Smooth muscle cell (in vitro differentiated cells): Measurements from ENCODE around the gene COL25A1. TPM values are rescaled to one million over a fixed set of nuclear protein-coding genes. Genes with fewer than 3 reads are reported as not detected.

Experiments
- DNase-seq: peaks from one replicate; lab custom pipeline; 2025; ENCODE audit not compliant: unreplicated experiment; lab: John Stamatoyannopoulos, UW
- H2AFZ ChIP-seq: fragments of 200-600 bp; sonication (generic); 2 replicates; pipeline ENCODE4 v1.6.0; 2016; ENCODE audit warnings: antibody characterized with exemption, low read depth, mild to moderate bottlenecking
- H3F3A ChIP-seq: fragments of 200-600 bp; sonication (generic); 2 replicates; pipeline ENCODE4 v1.6.0; 2017; ENCODE audit warnings: antibody characterized with exemption, low read depth
- H3K27ac ChIP-seq: fragments of 200-600 bp; sonication (generic); 2 replicates; pipeline ENCODE4 v1.5.1; 2016; ENCODE audit warnings: low read depth, mild to moderate bottlenecking
- H3K27me3 ChIP-seq: fragments of 200-600 bp; sonication (generic); 2 replicates; pipeline ENCODE4 v1.6.1; 2016; ENCODE audit warnings: low read depth, mild to moderate bottlenecking
- H3K36me3 ChIP-seq: fragments of 200-600 bp; sonication (generic); 2 replicates; pipeline ENCODE4 v1.5.1; 2016; ENCODE audit warnings: low read depth
- H3K4me1 ChIP-seq: fragments of 200-600 bp; sonication (generic); 2 replicates; pipeline ENCODE4 v1.5.1; 2016; ENCODE audit warnings: low read depth
- H3K4me2 ChIP-seq: fragments of 200-600 bp; sonication (generic); 2 replicates; pipeline ENCODE4 v1.6.0; 2016; ENCODE audit warnings: mild to moderate bottlenecking
- H3K4me3 ChIP-seq: fragments of 200-600 bp; sonication (generic); 2 replicates; pipeline ENCODE4 v1.5.1; 2016; ENCODE audit warnings: mild to moderate bottlenecking
- H3K79me2 ChIP-seq: fragments of 200-600 bp; sonication (generic); 2 replicates; pipeline ENCODE4 v1.6.0; 2016; ENCODE audit warnings: low read depth, mild to moderate bottlenecking
- H3K9ac ChIP-seq: fragments of 200-600 bp; sonication (generic); 2 replicates; pipeline ENCODE4 v1.6.0; 2016; ENCODE audit warnings: low read depth
- H3K9me3 ChIP-seq: fragments of 200-600 bp; sonication (generic); replicated peaks from 2 replicates; pipeline ENCODE4 v1.5.1; 2016; ENCODE audit warnings: low read depth
- H4K20me1 ChIP-seq: fragments of 200-600 bp; sonication (generic); 2 replicates; pipeline ENCODE4 v1.6.0; 2016; ENCODE audit warnings: low read depth
- WGBS: methylation state at CpG from one replicate; pipeline ENCODE4 v1.1.7; 2016; ENCODE audit warnings: low lambda C conversion rate; 5-methylcytosine and 5-hydroxymethylcytosine counted together
- polyA plus RNA-seq: library from polyadenylated mRNA; unstranded; fragments of >200 nt; fragmentation: Nextera tagmentation; extraction: Ambion mirVana; gene quantifications from 2 replicates; pipeline ENCODE4 v1.2.1, GENCODE V29; 2016
- total RNA-seq: library from RNA; depleted of rRNA; stranded (reverse); fragments of >200 nt; gene quantifications from 2 replicates; pipeline ENCODE4 v1.2.3, GENCODE V29; 2014
- TF ChIP-seq, protein P1 (sequence below): fragments of 200-600 bp; sonication (generic); IDR thresholded peaks from 2 replicates; pipeline ENCODE4 v1.5.1; 2017; ENCODE audit warnings: borderline replicate concordance, mild to moderate bottlenecking, antibody characterized with exemption; ENCODE audit not compliant: insufficient read depth, poor library complexity, severe bottlenecking

Gene COL25A1
- total and polyA plus RNA-seq, 2 experiments from 2014 or later, result 2.9 to 4.7 TPM

DNA sequence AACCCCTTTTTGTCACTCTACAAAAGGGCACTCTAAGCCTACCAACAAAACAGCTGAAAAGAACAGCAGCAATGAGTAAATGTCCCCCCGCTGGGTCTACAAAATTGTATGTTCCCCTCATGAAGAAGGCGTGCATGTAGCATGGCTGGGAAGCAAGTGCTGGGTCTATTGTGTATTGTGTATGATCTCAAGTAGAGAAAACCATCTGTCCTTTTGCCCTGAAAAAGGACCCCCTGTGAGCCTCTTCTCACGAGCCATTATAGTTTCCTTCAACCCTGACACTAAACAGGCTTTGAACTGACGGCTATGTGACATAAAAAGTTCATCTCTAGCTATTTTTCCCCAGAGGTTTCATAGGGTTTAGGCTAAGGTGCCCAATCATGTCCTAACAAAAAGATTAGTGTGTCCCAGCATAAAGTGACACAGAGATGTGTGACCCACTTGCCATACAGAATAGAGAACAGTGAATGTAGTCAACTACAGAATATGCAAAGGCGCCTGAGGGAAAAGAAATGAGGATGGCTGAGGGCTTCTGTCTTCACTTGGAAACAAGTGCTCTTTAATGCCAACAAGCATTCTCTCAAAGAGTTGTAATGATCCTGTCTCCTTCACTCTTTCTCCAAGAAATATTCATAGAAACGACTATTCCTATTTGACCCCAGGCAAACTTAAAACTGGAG is 27.3 kb downstream of the COL25A1 start:
- 84% methylated on average over 6 of the region's 6 CpGs for WGBS
- Histone ChIP-seq H3K4me2 (no peak overlapping the region), H3K79me2 (no peaks in the 10 kb centered on the region), H3K4me1 (no peaks in the 10 kb centered on the region), H3K9ac (no peak overlapping the region), H3K9me3 (no peaks in the 10 kb centered on the region), H3F3A (no peaks in the 10 kb centered on the region), H3K4me3 (no peak overlapping the region), H3K27me3 (no peaks in the 10 kb centered on the region), H3K27ac (no peak overlapping the region), H2AFZ (no peak overlapping the region), H4K20me1 (no peaks in the 10 kb centered on the region), H3K36me3 (no peaks in the 10 kb centered on the region)
- no peak for DNase-seq
- TF ChIP-seq, protein P1, sequence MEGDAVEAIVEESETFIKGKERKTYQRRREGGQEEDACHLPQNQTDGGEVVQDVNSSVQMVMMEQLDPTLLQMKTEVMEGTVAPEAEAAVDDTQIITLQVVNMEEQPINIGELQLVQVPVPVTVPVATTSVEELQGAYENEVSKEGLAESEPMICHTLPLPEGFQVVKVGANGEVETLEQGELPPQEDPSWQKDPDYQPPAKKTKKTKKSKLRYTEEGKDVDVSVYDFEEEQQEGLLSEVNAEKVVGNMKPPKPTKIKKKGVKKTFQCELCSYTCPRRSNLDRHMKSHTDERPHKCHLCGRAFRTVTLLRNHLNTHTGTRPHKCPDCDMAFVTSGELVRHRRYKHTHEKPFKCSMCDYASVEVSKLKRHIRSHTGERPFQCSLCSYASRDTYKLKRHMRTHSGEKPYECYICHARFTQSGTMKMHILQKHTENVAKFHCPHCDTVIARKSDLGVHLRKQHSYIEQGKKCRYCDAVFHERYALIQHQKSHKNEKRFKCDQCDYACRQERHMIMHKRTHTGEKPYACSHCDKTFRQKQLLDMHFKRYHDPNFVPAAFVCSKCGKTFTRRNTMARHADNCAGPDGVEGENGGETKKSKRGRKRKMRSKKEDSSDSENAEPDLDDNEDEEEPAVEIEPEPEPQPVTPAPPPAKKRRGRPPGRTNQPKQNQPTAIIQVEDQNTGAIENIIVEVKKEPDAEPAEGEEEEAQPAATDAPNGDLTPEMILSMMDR, result no peak

DNA sequence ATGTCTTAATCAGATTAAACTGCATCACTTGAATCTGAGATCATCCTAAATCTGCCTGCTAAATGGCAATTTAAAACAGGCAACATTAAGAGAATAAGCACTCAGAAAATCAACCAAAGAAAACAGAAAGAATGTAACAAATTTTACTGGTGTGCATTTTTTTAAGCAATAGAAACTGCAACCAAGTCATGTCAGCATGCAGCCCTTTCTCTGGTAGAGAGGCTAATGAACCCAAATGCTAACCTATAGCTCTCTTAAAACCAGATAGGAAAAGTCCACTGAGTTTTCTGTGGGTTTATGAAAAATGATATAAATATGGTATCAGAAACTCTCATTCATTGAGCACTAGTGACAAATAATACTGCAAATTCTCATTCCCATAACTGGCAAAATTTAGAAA is 35.6 kb downstream of the COL25A1 start:
- Histone ChIP-seq H3F3A (no peaks in the 10 kb centered on the region), H3K79me2 (no peaks in the 10 kb centered on the region), H2AFZ (peak overlapping the region; percentile 11), H3K27me3 (no peaks in the 10 kb centered on the region), H3K36me3 (no peaks in the 10 kb centered on the region), H3K4me2 (no peak overlapping the region), H3K4me1 (no peaks in the 10 kb centered on the region), H3K9me3 (no peaks in the 10 kb centered on the region), H3K4me3 (no peak overlapping the region), H3K9ac (no peak overlapping the region), H3K27ac (no peak overlapping the region), H4K20me1 (no peaks in the 10 kb centered on the region)
- TF ChIP-seq, protein P1, result no peak
- DNase-seq, result no peak

GRCh38 chr4:109266236-109266635 is 36.2 kb downstream of the COL25A1 start:
- TF ChIP-seq, protein P1, result no peak
- no peaks in the 10 kb centered on the region for H3K79me2 ChIP-seq
- H3K27ac ChIP-seq, result no peak overlapping the region
- no peaks in the 10 kb centered on the region for H3K27me3 ChIP-seq
- DNase-seq, result no peak
- H3K9ac ChIP-seq, result no peak overlapping the region
- no peaks in the 10 kb centered on the region for H3K9me3 ChIP-seq
- WGBS, result 83% methylated on average over 3 of the region's 3 CpGs
- no peak overlapping the region for H3K4me2 ChIP-seq
- no peak overlapping the region for H2AFZ ChIP-seq
- H3K4me3 ChIP-seq, result no peak overlapping the region
- no peaks in the 10 kb centered on the region for H3K36me3 ChIP-seq
- no peaks in the 10 kb centered on the region for H4K20me1 ChIP-seq
- no peaks in the 10 kb centered on the region for H3K4me1 ChIP-seq
- H3F3A ChIP-seq, result no peaks in the 10 kb centered on the region

- 90% methylated on average over 4 of the region's 4 CpGs for WGBS
- Histone ChIP-seq H3K36me3 (no peaks in the 10 kb centered on the region), H3K4me3 (no peak overlapping the region), H3F3A (no peaks in the 10 kb centered on the region), H3K79me2 (no peaks in the 10 kb centered on the region), H3K9ac (no peak overlapping the region), H3K4me1 (no peaks in the 10 kb centered on the region), H3K4me2 (no peak overlapping the region), H3K27ac (no peak overlapping the region), H3K9me3 (no peaks in the 10 kb centered on the region), H3K27me3 (no peaks in the 10 kb centered on the region), H4K20me1 (no peaks in the 10 kb centered on the region), H2AFZ (no peak overlapping the region)
- no peak for DNase-seq
- TF ChIP-seq, protein P1, result no peak
These were observed 38.7 kb downstream of the COL25A1 start for GRCh38 chr4:109263721-109264120.
